HEK293 (cell line): Measurements from ENCODE around the gene USH1G.
A peak's percentile ranks its signal among the peaks of the same experiment; 100 is the strongest.

ENCODE experiments used
- CTCF ChIA-PET: fragments of 350-600 bp; formaldehyde crosslinking; extraction: SDS; loops from one replicate; lab custom pipeline; 2021; ENCODE audit warnings: antibody characterized with exemption; lab: Yijun Ruan, JAX
- POLR2A ChIA-PET: fragments of 300-600 bp; formaldehyde crosslinking; extraction: SDS; loops from one replicate; lab custom pipeline; 2020; ENCODE audit warnings: antibody characterized with exemption, inconsistent platforms; lab: Yijun Ruan, JAX
- H3K27ac ChIP-seq: fragments of 200-500 bp; sonication (Bioruptor generic); 2 replicates; pipeline ENCODE4 v1.5.1; 2014; ENCODE audit warnings: low read depth, low read length, control low read depth, inconsistent platforms; ENCODE audit errors: extremely low read depth
- H3K36me3 ChIP-seq, 2 experiments: fragments of 200-500 bp in 1 of 2; sonication (Bioruptor generic) in 1 of 2; 1 replicate in 1 of 2; 2 replicates in 1 of 2; pipeline ENCODE4 v1.5.1; 2014 to 2017; ENCODE audit warnings: inconsistent platforms in 2 of 2, low read length in 2 of 2; ENCODE audit not compliant: control insufficient read depth in 2 of 2, insufficient read depth in 1 of 2
- H3K4me1 ChIP-seq: fragments of 200-500 bp; sonication (Bioruptor generic); 2 replicates; pipeline ENCODE4 v1.5.1; 2014; ENCODE audit warnings: mild to moderate bottlenecking, low read length, inconsistent platforms; ENCODE audit not compliant: control insufficient read depth, insufficient read depth
- H3K4me3 ChIP-seq: 2 replicates; pipeline ENCODE4 v1.5.1; 2011; ENCODE audit warnings: low read depth, mild to moderate bottlenecking, control low read depth, low read length, moderate library complexity
- H3K9me3 ChIP-seq: fragments of 200-500 bp; sonication (Bioruptor generic); 2 replicates; pipeline ENCODE4 v1.5.1; 2014; ENCODE audit warnings: low read depth, low read length, inconsistent platforms; ENCODE audit not compliant: control insufficient read depth, insufficient read depth
- EGR2 ChIP-seq: fragments of 450-650 bp; formaldehyde crosslinking; IDR thresholded peaks from 2 replicates; pipeline ENCODE4 v1.5.1; 2016; ENCODE audit warnings: low read depth, missing biosample characterization, missing genetic modification characterization
- GLIS2 ChIP-seq: fragments of 450-650 bp; formaldehyde crosslinking; IDR thresholded peaks from 2 replicates; pipeline ENCODE4 v1.5.1; 2016; ENCODE audit warnings: missing biosample characterization, missing genetic modification characterization
- KLF1 ChIP-seq: fragments of 450-650 bp; formaldehyde crosslinking; IDR thresholded peaks from 2 replicates; pipeline ENCODE4 v1.5.1; 2016; ENCODE audit warnings: missing biosample characterization, missing genetic modification characterization
- SCRT2 ChIP-seq: fragments of 450-650 bp; formaldehyde crosslinking; IDR thresholded peaks from 2 replicates; pipeline ENCODE4 v1.5.1; 2016; ENCODE audit warnings: missing biosample characterization, missing genetic modification characterization
- SP2 ChIP-seq: fragments of 450-650 bp; formaldehyde crosslinking; IDR thresholded peaks from 2 replicates; pipeline ENCODE4 v1.5.1; 2016; ENCODE audit warnings: missing biosample characterization, missing genetic modification characterization
- SP3 ChIP-seq: fragments of 450-650 bp; formaldehyde crosslinking; IDR thresholded peaks from 2 replicates; pipeline ENCODE4 v1.5.1; 2016; ENCODE audit warnings: missing biosample characterization, missing genetic modification characterization
- SP7 ChIP-seq: fragments of 450-650 bp; formaldehyde crosslinking; IDR thresholded peaks from 2 replicates; pipeline ENCODE4 v1.5.1; 2016; ENCODE audit warnings: missing biosample characterization, missing genetic modification characterization
- ZBTB7A ChIP-seq: fragments of 450-650 bp; formaldehyde crosslinking; IDR thresholded peaks from 2 replicates; pipeline ENCODE4 v1.5.1; 2016; ENCODE audit warnings: low read depth, missing biosample characterization, missing genetic modification characterization
- ZFHX2 ChIP-seq: fragments of 450-650 bp; formaldehyde crosslinking; conservative IDR thresholded peaks from 2 replicates; pipeline ENCODE4 v1.5.1; 2016; ENCODE audit warnings: missing biosample characterization, missing genetic modification characterization
- ZNF211 ChIP-seq: fragments of 450-650 bp; formaldehyde crosslinking; IDR thresholded peaks from 2 replicates; pipeline ENCODE4 v1.5.1; 2016; ENCODE audit warnings: low read depth, missing biosample characterization, missing genetic modification characterization
- ZNF274 ChIP-seq, 2 experiments: fragments of 200-500 bp in 1 of 2; fragments of 450-650 bp in 1 of 2; sonication (Bioruptor generic) in 1 of 2; formaldehyde crosslinking in 1 of 2; IDR thresholded peaks; 2 replicates each; pipeline versions ENCODE4 v1.5.1 to v1.6.1; 2014 to 2016; ENCODE audit warnings: borderline replicate concordance in 1 of 2, inconsistent platforms in 1 of 2, low read length in 1 of 2, missing biosample characterization in 1 of 2, missing genetic modification characterization in 1 of 2
- ZNF324 ChIP-seq: fragments of 450-650 bp; formaldehyde crosslinking; IDR thresholded peaks from 2 replicates; pipeline ENCODE4 v1.5.1; 2016; ENCODE audit warnings: missing biosample characterization, missing genetic modification characterization
- ZNF37A ChIP-seq: fragments of 450-650 bp; IDR thresholded peaks from 2 replicates; pipeline ENCODE4 v1.5.1; 2018; ENCODE audit warnings: missing biosample characterization, missing genetic modification characterization
- ZNF473 ChIP-seq: fragments of 450-650 bp; formaldehyde crosslinking; IDR thresholded peaks from 2 replicates; pipeline ENCODE4 v1.5.1; 2017; ENCODE audit warnings: missing biosample characterization, missing genetic modification characterization
- ZNF521 ChIP-seq: fragments of 450-650 bp; formaldehyde crosslinking; IDR thresholded peaks from 2 replicates; pipeline ENCODE4 v1.5.1; 2017; ENCODE audit warnings: missing biosample characterization, mild to moderate bottlenecking, missing genetic modification characterization
- ZNF560 ChIP-seq: fragments of 450-650 bp; formaldehyde crosslinking; IDR thresholded peaks from 2 replicates; pipeline ENCODE4 v1.5.1; 2017; ENCODE audit warnings: missing biosample characterization, missing genetic modification characterization, borderline replicate concordance
- ZNF654 ChIP-seq: fragments of 450-650 bp; formaldehyde crosslinking; IDR thresholded peaks from 2 replicates; pipeline ENCODE4 v1.5.1; 2016; ENCODE audit warnings: low read depth, missing biosample characterization, missing genetic modification characterization
- TF ChIP-seq, protein P1 (sequence below): fragments of 450-650 bp; IDR thresholded peaks from 2 replicates; pipeline ENCODE4 v1.5.1; 2018; ENCODE audit warnings: missing biosample characterization, mild to moderate bottlenecking, missing genetic modification characterization
- TF ChIP-seq, protein P2 (sequence below): fragments of 450-650 bp; formaldehyde crosslinking; IDR thresholded peaks from 2 replicates; pipeline ENCODE4 v1.5.1; 2016; ENCODE audit warnings: missing biosample characterization, missing genetic modification characterization
- TF ChIP-seq, protein P3 (sequence below): fragments of 450-650 bp; formaldehyde crosslinking; IDR thresholded peaks from 2 replicates; pipeline ENCODE4 v1.5.1; 2016; ENCODE audit warnings: missing biosample characterization, missing genetic modification characterization
- TF ChIP-seq, protein P4 (sequence below): fragments of 450-650 bp; formaldehyde crosslinking; IDR thresholded peaks from 2 replicates; pipeline ENCODE4 v1.5.1; 2017; ENCODE audit warnings: missing biosample characterization, missing genetic modification characterization

The USH1G gene

DNA sequence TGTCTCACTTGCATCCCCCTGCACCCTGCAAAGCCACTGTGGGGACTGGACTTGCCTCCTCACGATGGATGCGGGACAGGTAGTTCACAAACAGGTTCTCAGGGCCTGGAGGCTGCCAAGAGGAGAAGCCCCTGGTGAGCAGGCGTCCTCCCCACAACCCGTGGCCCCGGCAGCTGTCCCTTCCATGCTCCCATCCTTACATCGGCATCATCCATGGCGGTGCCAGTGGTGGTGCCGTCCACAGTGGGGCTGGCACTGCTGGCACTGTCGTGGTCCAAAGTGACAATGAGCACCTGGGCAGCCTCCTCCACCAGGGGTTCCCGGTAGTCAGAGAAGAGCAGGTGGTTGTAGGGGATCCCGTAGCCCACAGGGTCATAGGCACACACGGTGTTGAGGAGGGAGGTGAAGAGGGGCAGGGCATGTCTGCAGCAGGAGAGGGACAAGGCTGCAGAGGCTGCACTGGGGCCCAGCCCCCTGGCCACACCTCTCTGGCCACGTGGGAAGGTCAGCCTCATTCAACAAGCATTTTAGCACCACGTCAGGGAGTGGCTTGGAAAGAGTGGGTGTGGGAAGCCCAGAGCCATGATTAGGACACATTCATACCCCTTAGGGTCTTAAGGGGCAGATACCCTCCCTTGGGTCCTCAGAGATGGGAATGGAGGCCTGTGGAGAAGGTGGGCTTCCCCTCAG, 36.9 kb upstream of the USH1G start:
- H3K27ac ChIP-seq: no peak overlapping the region
- TF ChIP-seq ZNF211: no peak
- TF ChIP-seq ZNF274 (IDR thresholded peaks at IDR 0.05; ENCODE audit: low read length): no peak
- no peak for TF ChIP-seq ZNF274 (tag by site-specific recombination; IDR thresholded peaks at IDR 0.05; ENCODE audit: borderline replicate concordance)
- 0 out of 2 replicates have a peak, but pooled peaks have one; percentile 4 for TF ChIP-seq SP3 (tag by site-specific recombination)
- TF ChIP-seq ZNF560 (tag by site-specific recombination): no peak
- TF ChIP-seq, protein P1, sequence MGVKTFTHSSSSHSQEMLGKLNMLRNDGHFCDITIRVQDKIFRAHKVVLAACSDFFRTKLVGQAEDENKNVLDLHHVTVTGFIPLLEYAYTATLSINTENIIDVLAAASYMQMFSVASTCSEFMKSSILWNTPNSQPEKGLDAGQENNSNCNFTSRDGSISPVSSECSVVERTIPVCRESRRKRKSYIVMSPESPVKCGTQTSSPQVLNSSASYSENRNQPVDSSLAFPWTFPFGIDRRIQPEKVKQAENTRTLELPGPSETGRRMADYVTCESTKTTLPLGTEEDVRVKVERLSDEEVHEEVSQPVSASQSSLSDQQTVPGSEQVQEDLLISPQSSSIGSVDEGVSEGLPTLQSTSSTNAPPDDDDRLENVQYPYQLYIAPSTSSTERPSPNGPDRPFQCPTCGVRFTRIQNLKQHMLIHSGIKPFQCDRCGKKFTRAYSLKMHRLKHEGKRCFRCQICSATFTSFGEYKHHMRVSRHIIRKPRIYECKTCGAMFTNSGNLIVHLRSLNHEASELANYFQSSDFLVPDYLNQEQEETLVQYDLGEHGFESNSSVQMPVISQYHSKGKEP (tag by site-specific recombination): no peak
- TF ChIP-seq GLIS2 (tag by site-specific recombination): no peak
- TF ChIP-seq, protein P2, sequence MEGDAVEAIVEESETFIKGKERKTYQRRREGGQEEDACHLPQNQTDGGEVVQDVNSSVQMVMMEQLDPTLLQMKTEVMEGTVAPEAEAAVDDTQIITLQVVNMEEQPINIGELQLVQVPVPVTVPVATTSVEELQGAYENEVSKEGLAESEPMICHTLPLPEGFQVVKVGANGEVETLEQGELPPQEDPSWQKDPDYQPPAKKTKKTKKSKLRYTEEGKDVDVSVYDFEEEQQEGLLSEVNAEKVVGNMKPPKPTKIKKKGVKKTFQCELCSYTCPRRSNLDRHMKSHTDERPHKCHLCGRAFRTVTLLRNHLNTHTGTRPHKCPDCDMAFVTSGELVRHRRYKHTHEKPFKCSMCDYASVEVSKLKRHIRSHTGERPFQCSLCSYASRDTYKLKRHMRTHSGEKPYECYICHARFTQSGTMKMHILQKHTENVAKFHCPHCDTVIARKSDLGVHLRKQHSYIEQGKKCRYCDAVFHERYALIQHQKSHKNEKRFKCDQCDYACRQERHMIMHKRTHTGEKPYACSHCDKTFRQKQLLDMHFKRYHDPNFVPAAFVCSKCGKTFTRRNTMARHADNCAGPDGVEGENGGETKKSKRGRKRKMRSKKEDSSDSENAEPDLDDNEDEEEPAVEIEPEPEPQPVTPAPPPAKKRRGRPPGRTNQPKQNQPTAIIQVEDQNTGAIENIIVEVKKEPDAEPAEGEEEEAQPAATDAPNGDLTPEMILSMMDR: no peak
- TF ChIP-seq ZBTB7A: no peak
- TF ChIP-seq, protein P3, sequence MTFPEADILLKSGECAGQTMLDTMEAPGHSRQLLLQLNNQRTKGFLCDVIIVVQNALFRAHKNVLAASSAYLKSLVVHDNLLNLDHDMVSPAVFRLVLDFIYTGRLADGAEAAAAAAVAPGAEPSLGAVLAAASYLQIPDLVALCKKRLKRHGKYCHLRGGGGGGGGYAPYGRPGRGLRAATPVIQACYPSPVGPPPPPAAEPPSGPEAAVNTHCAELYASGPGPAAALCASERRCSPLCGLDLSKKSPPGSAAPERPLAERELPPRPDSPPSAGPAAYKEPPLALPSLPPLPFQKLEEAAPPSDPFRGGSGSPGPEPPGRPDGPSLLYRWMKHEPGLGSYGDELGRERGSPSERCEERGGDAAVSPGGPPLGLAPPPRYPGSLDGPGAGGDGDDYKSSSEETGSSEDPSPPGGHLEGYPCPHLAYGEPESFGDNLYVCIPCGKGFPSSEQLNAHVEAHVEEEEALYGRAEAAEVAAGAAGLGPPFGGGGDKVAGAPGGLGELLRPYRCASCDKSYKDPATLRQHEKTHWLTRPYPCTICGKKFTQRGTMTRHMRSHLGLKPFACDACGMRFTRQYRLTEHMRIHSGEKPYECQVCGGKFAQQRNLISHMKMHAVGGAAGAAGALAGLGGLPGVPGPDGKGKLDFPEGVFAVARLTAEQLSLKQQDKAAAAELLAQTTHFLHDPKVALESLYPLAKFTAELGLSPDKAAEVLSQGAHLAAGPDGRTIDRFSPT: peak; percentile 51; the same call in 1 of the 2 replicates
- TF ChIP-seq ZFHX2 (tag by site-specific recombination): peak; percentile 50; the same call in 1 of the 2 replicates
- peak; percentile 50; the same call in 1 of the 2 replicates for TF ChIP-seq KLF1
- no peak for TF ChIP-seq ZNF521 (tag by site-specific recombination)
- TF ChIP-seq ZNF37A (tag by site-specific recombination): no peak
- peak; percentile 27; the same call in 1 of the 2 replicates for TF ChIP-seq EGR2 (tag by site-specific recombination)
- 0 out of 2 replicates have a peak, but pooled peaks have one; percentile 4 for TF ChIP-seq SP2 (tag by site-specific recombination)
- TF ChIP-seq ZNF473 (tag by site-specific recombination): no peak
- ChIA-PET POLR2A (interaction anchor here (1.0 to 2.3 kb wide), 5 partner anchors 13 to 245 kb away, joined by 3 to 19 read pairs (median 13); partner anchors contain the start of genes FDXR, HID1 and NUP85), CTCF (interaction anchor here (0.6 to 7.6 kb wide), 35 partner anchors 8 to 311 kb away, joined by 3 to 100 read pairs (median 8); partner anchors contain the start of genes ARMC7, FDXR, HID1 and MIF4GD)
- peaks cover 0 to 23% of the 10 kb centered on the region in 2 experiments; a peak in 2 of 3 replicates for H3K36me3 ChIP-seq
- H3K9me3 ChIP-seq: no peaks in the 10 kb centered on the region
- no peak overlapping the region for H3K4me3 ChIP-seq
- H3K4me1 ChIP-seq: no peaks in the 10 kb centered on the region

DNA sequence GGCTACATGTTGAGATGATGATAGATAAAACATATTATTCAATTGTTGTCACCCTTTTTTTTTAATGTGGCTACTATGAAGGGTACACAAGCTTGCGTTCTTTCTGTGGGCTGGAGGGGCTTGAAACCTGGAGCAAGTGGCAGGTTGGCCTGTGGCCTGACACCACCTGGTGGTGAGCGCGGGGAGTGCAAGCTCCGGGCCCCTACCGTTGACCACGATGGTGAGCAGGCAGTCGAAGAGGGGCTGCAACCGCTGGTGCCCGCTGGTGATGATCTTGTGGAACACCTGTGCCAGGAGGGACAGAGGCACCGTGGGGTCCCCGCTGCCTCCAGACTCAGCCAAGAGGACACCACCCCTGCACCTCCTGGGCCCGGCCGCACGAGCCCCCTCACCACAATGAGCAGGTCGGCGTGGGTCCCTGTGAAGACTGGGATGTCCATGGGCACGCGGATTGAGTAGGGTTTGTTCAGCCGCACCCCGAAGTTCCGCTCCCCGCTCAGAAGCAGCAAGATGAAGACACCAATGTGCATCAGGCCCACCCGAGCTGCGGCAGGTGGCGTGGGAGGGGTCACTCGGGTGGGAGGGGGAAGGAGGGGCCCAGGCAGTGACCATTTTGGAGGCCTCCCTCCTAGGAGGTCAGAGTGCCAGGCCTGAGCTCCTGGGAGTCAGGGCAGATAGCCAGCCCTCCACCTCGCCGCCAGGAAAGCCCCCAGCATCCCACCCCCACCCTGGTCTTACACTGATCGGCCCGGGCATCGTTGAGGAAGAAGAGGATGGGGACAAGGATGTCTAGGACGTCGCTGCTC, 35.1 kb upstream of the USH1G start:
- no peaks in the 10 kb centered on the region for H3K4me1 ChIP-seq
- no peak overlapping the region for H3K27ac ChIP-seq
- ChIA-PET POLR2A (interaction anchor here (0.5 to 3.2 kb wide), 8 partner anchors 14 to 289 kb away, joined by 3 to 12 read pairs (median 4); partner anchors contain the start of genes CDR2L, FDXR, HID1 and NAT9), CTCF (interaction anchor here (0.6 to 7.6 kb wide), 57 partner anchors 9 to 846 kb away, joined by 3 to 100 read pairs (median 5); partner anchors contain the start of genes CDR2L, FDXR, MIF4GD and MRPL58)
- peaks cover 0 to 23% of the 10 kb centered on the region in 2 experiments; a peak in 2 of 3 replicates for H3K36me3 ChIP-seq
- H3K4me3 ChIP-seq: no peak overlapping the region
- no peaks in the 10 kb centered on the region for H3K9me3 ChIP-seq
- TF ChIP-seq SP7 (tag by site-specific recombination): peak; percentile 20; the same call in 1 of the 2 replicates
- peak; percentile 20; the same call in 1 of the 2 replicates for TF ChIP-seq SCRT2 (tag by site-specific recombination)
- TF ChIP-seq ZNF324 (tag by site-specific recombination): no peak
- peak; percentile 67 for TF ChIP-seq ZNF654
- TF ChIP-seq, protein P4, sequence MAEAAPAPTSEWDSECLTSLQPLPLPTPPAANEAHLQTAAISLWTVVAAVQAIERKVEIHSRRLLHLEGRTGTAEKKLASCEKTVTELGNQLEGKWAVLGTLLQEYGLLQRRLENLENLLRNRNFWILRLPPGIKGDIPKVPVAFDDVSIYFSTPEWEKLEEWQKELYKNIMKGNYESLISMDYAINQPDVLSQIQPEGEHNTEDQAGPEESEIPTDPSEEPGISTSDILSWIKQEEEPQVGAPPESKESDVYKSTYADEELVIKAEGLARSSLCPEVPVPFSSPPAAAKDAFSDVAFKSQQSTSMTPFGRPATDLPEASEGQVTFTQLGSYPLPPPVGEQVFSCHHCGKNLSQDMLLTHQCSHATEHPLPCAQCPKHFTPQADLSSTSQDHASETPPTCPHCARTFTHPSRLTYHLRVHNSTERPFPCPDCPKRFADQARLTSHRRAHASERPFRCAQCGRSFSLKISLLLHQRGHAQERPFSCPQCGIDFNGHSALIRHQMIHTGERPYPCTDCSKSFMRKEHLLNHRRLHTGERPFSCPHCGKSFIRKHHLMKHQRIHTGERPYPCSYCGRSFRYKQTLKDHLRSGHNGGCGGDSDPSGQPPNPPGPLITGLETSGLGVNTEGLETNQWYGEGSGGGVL (tag by site-specific recombination): no peak
